Osteoblast (primary cell): Measurements from ENCODE around the gene MTMR4. TPM values are rescaled to one million over a fixed set of nuclear protein-coding genes. Genes with fewer than 3 reads are reported as not detected.

ENCODE experiments used
- DNase-seq: peaks from one replicate; pipeline ENCODE4 v3.0.0; 2011; ENCODE audit warnings: low spot score, mixed read lengths; ENCODE audit not compliant: insufficient read length; ENCODE audit errors: missing footprints
- H2AFZ ChIP-seq: 2 replicates; pipeline ENCODE4 v1.6.0; 2011; ENCODE audit warnings: mild to moderate bottlenecking, low read length
- H3K27ac ChIP-seq: 2 replicates; pipeline ENCODE4 v1.5.1; 2011; ENCODE audit warnings: mild to moderate bottlenecking, low read depth, low read length, moderate library complexity
- H3K27me3 ChIP-seq: 2 replicates; pipeline ENCODE4 v1.6.0; 2012; ENCODE audit warnings: mild to moderate bottlenecking, control low read depth, inconsistent platforms, low read length, moderate library complexity; ENCODE audit not compliant: insufficient read depth
- H3K36me3 ChIP-seq: 2 replicates; pipeline ENCODE4 v1.5.1; 2011; ENCODE audit warnings: mild to moderate bottlenecking, low read length, control low read depth, moderate library complexity; ENCODE audit not compliant: insufficient read depth
- H3K4me1 ChIP-seq: 2 replicates; pipeline ENCODE4 v1.5.1; 2011; ENCODE audit warnings: mild to moderate bottlenecking, low read length, control low read depth, moderate library complexity; ENCODE audit not compliant: insufficient read depth
- H3K4me2 ChIP-seq: 2 replicates; pipeline ENCODE4 v1.6.0; 2011; ENCODE audit warnings: mild to moderate bottlenecking, low read length; ENCODE audit not compliant: insufficient read depth
- H3K4me3 ChIP-seq: fragments of 200-600 bp; sonication (generic); 3 replicates; pipeline ENCODE4 v1.5.1; 2012; ENCODE audit warnings: mild to moderate bottlenecking, low read length, inconsistent platforms; ENCODE audit not compliant: insufficient read depth
- H3K79me2 ChIP-seq: 2 replicates; pipeline ENCODE4 v1.6.0; 2012; ENCODE audit warnings: mild to moderate bottlenecking, low read length, control low read depth, inconsistent platforms; ENCODE audit not compliant: insufficient read depth
- H3K9me3 ChIP-seq: 2 replicates; pipeline ENCODE4 v1.5.1; 2011; ENCODE audit warnings: low read depth, low read length, control low read depth
- H4K20me1 ChIP-seq: 2 replicates; pipeline ENCODE4 v1.6.0; 2012; ENCODE audit warnings: mild to moderate bottlenecking, low read length, control low read depth; ENCODE audit not compliant: insufficient read depth
- CTCF ChIP-seq: IDR thresholded peaks from 2 replicates; pipeline ENCODE4 v1.5.1; 2011; ENCODE audit warnings: mild to moderate bottlenecking, low read depth, low read length, moderate library complexity; ENCODE audit errors: extremely low read depth
- total RNA-seq: library from RNA; depleted of rRNA; stranded (reverse); fragments of >200 nt; gene quantifications from 2 replicates; pipeline ENCODE4 v1.2.3, GENCODE V29; 2012

MTMR4 gene
- total RNA-seq, 1 donor, result 51.4 TPM

- no peaks in the 10 kb centered on the region for H4K20me1 ChIP-seq
- H3K4me2 ChIP-seq, result no peak overlapping the region
- H2AFZ ChIP-seq, result no peak overlapping the region
- TF ChIP-seq CTCF, result no peak
- H3K4me1 ChIP-seq, result no peaks in the 10 kb centered on the region
- H3K9me3 ChIP-seq, result no peaks in the 10 kb centered on the region
- no peak overlapping the region for H3K27ac ChIP-seq
- no peaks in the 10 kb centered on the region for H3K79me2 ChIP-seq
- no peak for DNase-seq
- H3K36me3 ChIP-seq, result no peaks in the 10 kb centered on the region
- H3K27me3 ChIP-seq, result peaks cover 3% of the 10 kb centered on the region
- no peak overlapping the region for H3K4me3 ChIP-seq
Measured at GRCh38 chr17:58470356-58470755, 44.1 kb downstream of the MTMR4 start.

GRCh38 chr17:58468944-58469343 is 45.5 kb downstream of the MTMR4 start:
- no peak overlapping the region for H3K27ac ChIP-seq
- H3K27me3 ChIP-seq, result peaks cover 3% of the 10 kb centered on the region
- H3K4me1 ChIP-seq, result no peaks in the 10 kb centered on the region
- H2AFZ ChIP-seq, result no peak overlapping the region
- DNase-seq, result no peak
- H3K4me2 ChIP-seq, result no peak overlapping the region
- H3K4me3 ChIP-seq, result no peak overlapping the region
- H3K79me2 ChIP-seq, result no peaks in the 10 kb centered on the region
- no peaks in the 10 kb centered on the region for H4K20me1 ChIP-seq
- H3K36me3 ChIP-seq, result no peaks in the 10 kb centered on the region
- no peaks in the 10 kb centered on the region for H3K9me3 ChIP-seq
- TF ChIP-seq CTCF, result no peak

GRCh38 chr17:58455491-58455890 is 58.9 kb downstream of the MTMR4 start:
- no peak overlapping the region for H2AFZ ChIP-seq
- no peaks in the 10 kb centered on the region for H3K79me2 ChIP-seq
- H4K20me1 ChIP-seq, result no peaks in the 10 kb centered on the region
- H3K4me3 ChIP-seq, result no peak overlapping the region
- H3K27me3 ChIP-seq, result no peaks in the 10 kb centered on the region
- TF ChIP-seq CTCF, result no peak
- H3K4me2 ChIP-seq, result no peak overlapping the region
- DNase-seq, result no peak
- no peaks in the 10 kb centered on the region for H3K4me1 ChIP-seq
- H3K27ac ChIP-seq, result no peak overlapping the region
- H3K9me3 ChIP-seq, result no peaks in the 10 kb centered on the region
- H3K36me3 ChIP-seq, result no peaks in the 10 kb centered on the region

- H3K4me3 ChIP-seq, result no peak overlapping the region
- no peak for DNase-seq
- TF ChIP-seq CTCF, result no peak
Measured at GRCh38 chr17:58452738-58453137, 61.7 kb downstream of the MTMR4 start.

More at GRCh38 chr17:58452738-58453137, 61.7 kb downstream of the MTMR4 start:
- H3K27me3 ChIP-seq, result no peaks in the 10 kb centered on the region
- no peak overlapping the region for H2AFZ ChIP-seq
- H4K20me1 ChIP-seq, result no peaks in the 10 kb centered on the region
- no peaks in the 10 kb centered on the region for H3K79me2 ChIP-seq
- no peaks in the 10 kb centered on the region for H3K4me1 ChIP-seq
- no peaks in the 10 kb centered on the region for H3K36me3 ChIP-seq
- H3K4me2 ChIP-seq, result no peak overlapping the region
- no peaks in the 10 kb centered on the region for H3K9me3 ChIP-seq
- H3K27ac ChIP-seq, result no peak overlapping the region
